EL (cell line): ENCODE results near the gene PRSS57.
"Not testable (repeated sequence)": the region's sequence is repeated elsewhere in the genome, so short reads cannot be mapped to it uniquely, and the experiment has no call there.

Source experiments
- DNase-seq: peaks from one replicate; pipeline ENCODE4 v3.0.0-alpha.2; 2016

Gene PRSS57

GRCh38 chr19:695352-695949 is at the start of gene PRSS57:
Gene PRSS57, minus strand, starts transcription at chr19:695452. Its CDS starts 22 bp downstream, at chr19:695430.
- DNase-seq, result no peak

GRCh38 chr19:743168-743687 is 48.0 kb upstream of the PRSS57 start:
- no peak for DNase-seq

- DNase-seq, result no peak
These were observed 47.4 kb upstream of the PRSS57 start for GRCh38 chr19:742540-743075.

- peak; percentile 25 for DNase-seq
These were observed 46.4 kb upstream of the PRSS57 start for GRCh38 chr19:741506-742131.

- DNase-seq, result not testable (repeated sequence)
These were observed 45.7 kb upstream of the PRSS57 start for GRCh38 chr19:740816-741505.

GRCh38 chr19:739998-740715 is 44.9 kb upstream of the PRSS57 start:
- DNase-seq, result no peak

GRCh38 chr19:738509-739128 is 43.4 kb upstream of the PRSS57 start:
- DNase-seq, result no peak

GRCh38 chr19:737591-738093 is 42.4 kb upstream of the PRSS57 start:
- peak; percentile 40 for DNase-seq

GRCh38 chr19:736125-736524 is 40.9 kb upstream of the PRSS57 start:
- no peak for DNase-seq

GRCh38 chr19:734716-735115 is 39.5 kb upstream of the PRSS57 start:
- no peak for DNase-seq

GRCh38 chr19:732148-733069 is 37.2 kb upstream of the PRSS57 start:
- DNase-seq, result no peak

GRCh38 chr19:731000-731399 is 35.7 kb upstream of the PRSS57 start:
- no peak for DNase-seq

- DNase-seq, result no peak
These were observed 34.9 kb upstream of the PRSS57 start for GRCh38 chr19:729965-730668.

- DNase-seq, result not testable (repeated sequence)
These were observed 34.3 kb upstream of the PRSS57 start for GRCh38 chr19:729564-729963.

GRCh38 chr19:728011-728410 is 32.8 kb upstream of the PRSS57 start:
- DNase-seq, result no peak

GRCh38 chr19:726993-727956 is 32.0 kb upstream of the PRSS57 start:
- no peak for DNase-seq

GRCh38 chr19:725461-726089 is 30.3 kb upstream of the PRSS57 start:
- DNase-seq, result no peak

GRCh38 chr19:723714-724113 is 28.5 kb upstream of the PRSS57 start:
- no peak for DNase-seq

- DNase-seq, result no peak
These were observed 28.0 kb upstream of the PRSS57 start for GRCh38 chr19:723247-723646.
